ENCODE data around the gene CYP4F3.

CYP4F3 gene

GRCh38 chr19:15613338-15613737 is 27.4 kb upstream of the CYP4F3 start:
- no peak overlapping the region for H3K4me3 ChIP-seq (ENCODE audit: low read depth, low read length)
- no peak for DNase-seq (ENCODE audit: low read depth)
- TF ChIP-seq CTCF (IDR thresholded peaks at IDR 0.05; ENCODE audit: low read depth, low read length, missing control alignments): no peak

DNA sequence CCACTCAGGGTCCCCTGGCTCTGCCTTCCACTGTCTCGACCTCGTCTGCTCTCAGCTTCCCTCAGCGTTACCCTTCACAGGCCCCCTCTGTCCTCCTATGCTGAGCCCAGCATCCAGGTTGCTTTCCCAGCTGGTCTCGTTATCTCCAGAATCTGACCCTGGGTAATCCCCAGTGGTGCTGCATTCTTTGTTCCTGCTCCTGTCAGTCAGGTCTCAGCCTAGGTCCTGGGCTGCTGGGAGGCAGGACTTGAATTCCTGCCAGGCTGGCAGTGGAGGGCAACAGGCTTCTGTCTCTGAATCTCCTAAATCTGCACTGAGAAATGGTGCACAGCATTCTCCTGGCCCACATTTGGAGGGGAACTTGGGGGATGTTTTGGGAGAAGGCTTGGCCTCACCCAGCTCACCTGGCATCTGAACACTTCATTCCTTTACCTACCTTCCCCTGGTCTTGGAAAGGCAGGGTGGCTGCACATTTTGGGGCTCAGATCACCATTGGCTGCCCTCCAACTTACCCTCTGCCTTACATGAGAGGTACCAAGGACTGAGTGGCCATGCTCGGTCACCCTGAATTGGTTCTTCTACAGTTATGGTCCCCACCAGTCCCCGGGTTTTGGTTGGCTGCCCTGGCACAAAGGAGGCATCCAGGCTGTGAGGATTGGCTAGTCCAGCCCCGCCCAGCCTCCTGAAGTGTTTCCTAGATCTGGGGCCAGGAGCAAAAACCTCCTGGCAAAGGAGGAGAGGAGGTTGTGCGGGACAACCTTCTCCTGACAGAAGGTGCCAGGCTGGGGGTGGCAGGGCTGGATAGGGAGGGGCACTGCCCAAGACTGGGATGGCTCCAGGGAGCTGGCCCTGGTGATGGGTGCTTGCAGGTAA is 26.0 kb upstream of the CYP4F3 start, which contains the start of gene CYP4F8:
CYP4F8 (plus strand) TSS at position 712 of the 873 bp plus-strand sequence. CDS start 399 bp downstream, outside the sequence.
- H3K4me3 ChIP-seq (ENCODE audit: low read depth, low read length): no peak within 1 kb of the TSS
- TF ChIP-seq CTCF (IDR thresholded peaks at IDR 0.05; ENCODE audit: low read depth, low read length, missing control alignments): no peak
- no peak for DNase-seq (ENCODE audit: low read depth)

DNA sequence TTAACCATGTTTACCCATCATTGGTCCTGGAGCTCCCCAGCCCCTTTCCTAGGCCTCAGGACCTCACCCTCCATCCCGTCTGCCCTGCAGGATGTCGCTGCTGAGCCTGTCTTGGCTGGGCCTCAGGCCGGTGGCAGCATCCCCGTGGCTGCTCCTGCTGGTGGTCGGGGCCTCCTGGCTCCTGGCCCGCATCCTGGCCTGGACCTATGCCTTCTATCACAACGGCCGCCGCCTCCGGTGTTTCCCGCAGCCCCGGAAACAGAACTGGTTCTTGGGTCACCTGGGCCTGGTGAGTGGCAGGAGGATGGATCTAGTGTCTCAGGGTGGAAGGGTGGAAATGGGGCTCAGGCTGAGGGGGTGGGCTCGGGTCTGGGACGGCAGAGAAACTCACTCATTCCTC is 25.2 kb upstream of the CYP4F3 start:
- no peak overlapping the region for H3K4me3 ChIP-seq (ENCODE audit: low read depth, low read length)
- no peak for DNase-seq (ENCODE audit: low read depth)
- TF ChIP-seq CTCF (IDR thresholded peaks at IDR 0.05; ENCODE audit: low read depth, low read length, missing control alignments): no peak

GRCh38 chr19:15616183-15616582 is 24.5 kb upstream of the CYP4F3 start:
- no peak for TF ChIP-seq CTCF (IDR thresholded peaks at IDR 0.05; ENCODE audit: low read depth, low read length, missing control alignments)
- DNase-seq (ENCODE audit: low read depth): no peak
- no peak overlapping the region for H3K4me3 ChIP-seq (ENCODE audit: low read depth, low read length)

DNA sequence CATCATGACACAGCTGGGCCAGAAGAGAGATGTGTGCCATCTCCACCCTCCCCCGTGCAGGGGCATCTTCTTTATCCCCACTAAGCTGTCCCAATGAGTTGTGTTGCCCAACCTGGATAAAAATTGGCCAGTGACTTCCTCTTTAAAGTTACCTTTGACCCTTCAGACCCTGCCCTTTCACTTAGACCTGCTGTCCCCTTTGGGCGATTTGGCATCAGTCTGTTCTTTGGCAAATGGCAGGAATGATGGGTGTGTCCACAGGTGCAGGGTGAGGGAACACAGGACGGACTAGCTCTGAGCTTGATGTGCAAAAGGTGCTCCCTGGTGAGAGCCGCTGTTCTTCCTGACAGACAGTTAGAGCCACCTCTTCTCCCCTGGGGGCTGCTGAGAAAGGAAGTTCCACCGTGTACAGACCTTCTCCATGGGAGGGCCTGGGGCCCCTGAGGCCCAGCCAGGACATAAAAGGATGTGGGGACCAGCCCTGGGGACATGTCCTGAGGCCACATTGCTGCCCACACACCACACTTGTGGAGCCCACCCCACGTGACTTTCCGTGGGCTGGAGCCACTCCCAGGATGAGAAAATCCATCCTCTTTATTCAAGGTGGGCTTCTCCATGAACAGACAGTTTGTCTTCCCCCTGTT is 23.9 kb upstream of the CYP4F3 start:
- H3K4me3 ChIP-seq (ENCODE audit: low read depth, low read length): no peak overlapping the region
- no peak for TF ChIP-seq CTCF (IDR thresholded peaks at IDR 0.05; ENCODE audit: low read depth, low read length, missing control alignments)
- DNase-seq (ENCODE audit: low read depth): no peak

- TF ChIP-seq CTCF (IDR thresholded peaks at IDR 0.05; ENCODE audit: low read depth, low read length, missing control alignments): no peak
- no peak for DNase-seq (ENCODE audit: low read depth)
- H3K4me3 ChIP-seq (ENCODE audit: low read depth, low read length): no peak overlapping the region
Observed at GRCh38 chr19:15618321-15618720, 22.4 kb upstream of the CYP4F3 start.

Data from GM12864 (cell line).